A549 (cell line): ENCODE measurements around the gene CGRRF1. TPM values are rescaled to one million over a fixed set of nuclear protein-coding genes. Genes with fewer than 3 reads are reported as not detected.

Experiments
- ATAC-seq, 2 experiments: fragments of 200-7000 bp in 1 of 2; fragments of >200 bp in 1 of 2; cut with Nextera tagmentation in 1 of 2; cut with Tn5 transposase in 1 of 2; 3 replicates each; pipeline versions ENCODE4 v1.8.0 to v1.9.1; 2018 to 2020; ENCODE audit warnings: mild to moderate bottlenecking in 1 of 2, moderate library complexity in 1 of 2
- CTCF ChIA-PET: fragments of 300-600 bp; sonication (Branson Sonifier 250); formaldehyde crosslinking; extraction: SDS; loops from one replicate; lab custom pipeline; 2021; ENCODE audit warnings: antibody characterized with exemption, inconsistent platforms; lab: Yijun Ruan, JAX
- POLR2A ChIA-PET: fragments of 350-600 bp; formaldehyde crosslinking; extraction: SDS; loops from one replicate; lab custom pipeline; 2021; ENCODE audit warnings: antibody characterized with exemption, inconsistent platforms; lab: Yijun Ruan, JAX
- DNase-seq, 2 experiments: peaks; one replicate each; pipeline versions ENCODE4 v3.0.0 to v3.0.0-alpha.2; 2011 to 2016; ENCODE audit warnings: low read depth in 1 of 2, low spot score in 1 of 2
- FAIRE-seq: peaks from 2 replicates; lab custom pipeline; 2011; peaks lifted over from hg19 to GRCh38; lab: Jason Lieb, UNC
- H3K27ac ChIP-seq, 2 experiments: fragments of >200 bp; sonication (Bioruptor Twin); formaldehyde crosslinking; 3 replicates each; pipeline ENCODE4 v1.5.1; 2016 to 2017
- H3K4me1 ChIP-seq: fragments of >200 bp; sonication (Bioruptor Twin); formaldehyde crosslinking; 3 replicates; pipeline ENCODE4 v1.6.1; 2016
- H3K4me2 ChIP-seq: fragments of >200 bp; sonication (Bioruptor Twin); formaldehyde crosslinking; 3 replicates; pipeline ENCODE4 v1.6.1; 2016
- H3K4me3 ChIP-seq: fragments of >200 bp; sonication (Bioruptor Twin); formaldehyde crosslinking; 3 replicates; pipeline ENCODE4 v1.5.1; 2016
- H3K9me3 ChIP-seq: fragments of >200 bp; sonication (Bioruptor Twin); formaldehyde crosslinking; 3 replicates; pipeline ENCODE4 v1.6.1; 2016
- BCL3 ChIP-seq: fragments of >200 bp; sonication (Bioruptor Twin); formaldehyde crosslinking; IDR thresholded peaks from 3 replicates; pipeline ENCODE4 v1.6.1; 2016
- CBX2 ChIP-seq: fragments of 200-600 bp; sonication (generic); IDR thresholded peaks from 2 replicates; pipeline ENCODE4 v1.6.1; 2016; ENCODE audit warnings: low read depth, mild to moderate bottlenecking, borderline replicate concordance
- CEBPB ChIP-seq, 2 experiments: fragments of >200 bp in 1 of 2; sonication (Bioruptor Twin) in 1 of 2; formaldehyde crosslinking in 1 of 2; IDR thresholded peaks; 2 replicates each; pipeline ENCODE4 v1.6.1; 2012 to 2016
- CHD2 ChIP-seq: fragments of 150-350 bp; IDR thresholded peaks from 2 replicates; pipeline ENCODE4 v1.6.1; 2014; ENCODE audit warnings: low read length; ENCODE audit not compliant: partially characterized antibody
- EHMT2 ChIP-seq: fragments of 200-600 bp; sonication (generic); IDR thresholded peaks from 2 replicates; pipeline ENCODE4 v1.6.1; 2016; ENCODE audit warnings: antibody characterized with exemption, low read depth, mild to moderate bottlenecking, moderate library complexity
- EP300 ChIP-seq, 2 experiments: fragments of >200 bp; sonication (Bioruptor Twin); formaldehyde crosslinking; IDR thresholded peaks; 2 replicates in 1 of 2; 3 replicates in 1 of 2; pipeline ENCODE4 v1.6.1; 2016 to 2017
- HES2 ChIP-seq: fragments of >200 bp; sonication (Bioruptor Twin); formaldehyde crosslinking; IDR thresholded peaks from 2 replicates; pipeline ENCODE4 v1.6.1; 2016
- HEYL ChIP-seq: fragments of 250-450 bp; sonication (Bioruptor Pico); IDR thresholded peaks from 2 replicates; pipeline ENCODE4 v1.8.0; 2021; ENCODE audit warnings: mild to moderate bottlenecking, moderate library complexity
- HOXB13 ChIP-seq: fragments of 250-450 bp; sonication (Bioruptor Pico); IDR thresholded peaks from 2 replicates; pipeline ENCODE4 v1.5.0; 2020; ENCODE audit warnings: low read depth, mild to moderate bottlenecking, moderate library complexity
- HOXB5 ChIP-seq: fragments of 250-450 bp; sonication (Bioruptor Pico); IDR thresholded peaks from 2 replicates; pipeline ENCODE4 v1.5.0; 2020; ENCODE audit warnings: mild to moderate bottlenecking, moderate library complexity
- JUN ChIP-seq, 2 experiments: fragments of >200 bp; sonication (Bioruptor Twin); formaldehyde crosslinking; IDR thresholded peaks; 2 replicates in 1 of 2; 3 replicates in 1 of 2; pipeline ENCODE4 v1.6.1; 2016 to 2017
- POLR2AphosphoS2 ChIP-seq: conservative IDR thresholded peaks from 2 replicates; pipeline ENCODE4 v1.6.1; 2012; ENCODE audit warnings: low read length, improper control_type of control experiment, inconsistent platforms
- RAD21 ChIP-seq, 2 experiments: fragments of >200 bp in 1 of 2; sonication (Bioruptor Twin) in 1 of 2; formaldehyde crosslinking in 1 of 2; IDR thresholded peaks in 1 of 2; conservative IDR thresholded peaks in 1 of 2; 2 replicates in 1 of 2; 3 replicates in 1 of 2; pipeline ENCODE4 v1.6.1; 2012 to 2018; ENCODE audit warnings: inconsistent platforms in 1 of 2
- RCOR1 ChIP-seq: fragments of 150-350 bp; IDR thresholded peaks from 2 replicates; pipeline ENCODE4 v1.6.1; 2014; ENCODE audit warnings: antibody characterized with exemption, low read length, low read depth
- SMC3 ChIP-seq: fragments of >200 bp; sonication (Bioruptor Twin); formaldehyde crosslinking; IDR thresholded peaks from 3 replicates; pipeline ENCODE4 v1.6.1; 2018; ENCODE audit warnings: inconsistent platforms
- USF2 ChIP-seq: fragments of 450-650 bp; IDR thresholded peaks from 2 replicates; pipeline ENCODE4 v1.6.1; 2014; ENCODE audit warnings: antibody characterized with exemption
- ZSCAN20 ChIP-seq: fragments of 250-450 bp; sonication (Bioruptor Pico); IDR thresholded peaks from 2 replicates; pipeline ENCODE4 v1.8.0; 2022; ENCODE audit warnings: mild to moderate bottlenecking, moderate library complexity
- WGBS: methylation state at CpG from one replicate; pipeline ENCODE4 v1.1.6; 2017; ENCODE audit errors: missing lambda C conversion rate; 5-methylcytosine and 5-hydroxymethylcytosine counted together
- polyA plus RNA-seq, 4 experiments: library from polyadenylated mRNA; depleted of rRNA in 3 of 4; stranded (reverse); fragments of >200 nt; fragmentation: RNase III in 1 of 4; extraction: RNeasy Plus Mini Kit Qiagen cat#74134 plus additional on column Dnase treatment in 1 of 4; gene quantifications; 2 replicates in 3 of 4; 3 replicates in 1 of 4; pipeline ENCODE4 v1.2.3, GENCODE V29; 2011 to 2017
- TF ChIP-seq, protein P1 (sequence below): IDR thresholded peaks from 2 replicates; pipeline ENCODE4 v1.6.1; 2012
- TF ChIP-seq, protein P2 (sequence below): fragments of >200 bp; sonication (Bioruptor Twin); formaldehyde crosslinking; IDR thresholded peaks from 3 replicates; pipeline ENCODE4 v1.5.1; 2016
- TF ChIP-seq, protein P3 (sequence below): fragments of 150-350 bp; IDR thresholded peaks from 2 replicates; pipeline ENCODE4 v1.6.1; 2014; ENCODE audit warnings: low read depth, mild to moderate bottlenecking, low read length
- TF ChIP-seq, protein P4 (sequence below): fragments of 250-450 bp; sonication (Bioruptor Pico); IDR thresholded peaks from 2 replicates; pipeline ENCODE4 v1.5.0; 2020; ENCODE audit warnings: low read depth, mild to moderate bottlenecking, moderate library complexity

CGRRF1 gene
- polyA plus RNA-seq, 2 of the 4 experiments (the other 2 are of a cell fraction), result 15.8 to 35.4 TPM

- 0 out of 6 replicates have a peak overlapping the region, but pooled peaks of 1 of the 2 experiments have one; percentile 39 for H3K27ac ChIP-seq
- H3K4me3 ChIP-seq, result no peak overlapping the region
- DNase-seq, result peak in 1 of 2 experiments; percentile 66
- TF ChIP-seq, protein P1, sequence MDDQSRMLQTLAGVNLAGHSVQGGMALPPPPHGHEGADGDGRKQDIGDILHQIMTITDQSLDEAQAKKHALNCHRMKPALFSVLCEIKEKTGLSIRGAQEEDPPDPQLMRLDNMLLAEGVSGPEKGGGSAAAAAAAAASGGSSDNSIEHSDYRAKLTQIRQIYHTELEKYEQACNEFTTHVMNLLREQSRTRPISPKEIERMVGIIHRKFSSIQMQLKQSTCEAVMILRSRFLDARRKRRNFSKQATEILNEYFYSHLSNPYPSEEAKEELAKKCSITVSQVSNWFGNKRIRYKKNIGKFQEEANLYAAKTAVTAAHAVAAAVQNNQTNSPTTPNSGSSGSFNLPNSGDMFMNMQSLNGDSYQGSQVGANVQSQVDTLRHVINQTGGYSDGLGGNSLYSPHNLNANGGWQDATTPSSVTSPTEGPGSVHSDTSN, result no peak
- 0 out of 4 replicates have a peak, but pooled peaks of 1 of the 2 experiments have one; percentile 5 for TF ChIP-seq CEBPB (IDR thresholded peaks at IDR 0.05)
- TF ChIP-seq, protein P2, sequence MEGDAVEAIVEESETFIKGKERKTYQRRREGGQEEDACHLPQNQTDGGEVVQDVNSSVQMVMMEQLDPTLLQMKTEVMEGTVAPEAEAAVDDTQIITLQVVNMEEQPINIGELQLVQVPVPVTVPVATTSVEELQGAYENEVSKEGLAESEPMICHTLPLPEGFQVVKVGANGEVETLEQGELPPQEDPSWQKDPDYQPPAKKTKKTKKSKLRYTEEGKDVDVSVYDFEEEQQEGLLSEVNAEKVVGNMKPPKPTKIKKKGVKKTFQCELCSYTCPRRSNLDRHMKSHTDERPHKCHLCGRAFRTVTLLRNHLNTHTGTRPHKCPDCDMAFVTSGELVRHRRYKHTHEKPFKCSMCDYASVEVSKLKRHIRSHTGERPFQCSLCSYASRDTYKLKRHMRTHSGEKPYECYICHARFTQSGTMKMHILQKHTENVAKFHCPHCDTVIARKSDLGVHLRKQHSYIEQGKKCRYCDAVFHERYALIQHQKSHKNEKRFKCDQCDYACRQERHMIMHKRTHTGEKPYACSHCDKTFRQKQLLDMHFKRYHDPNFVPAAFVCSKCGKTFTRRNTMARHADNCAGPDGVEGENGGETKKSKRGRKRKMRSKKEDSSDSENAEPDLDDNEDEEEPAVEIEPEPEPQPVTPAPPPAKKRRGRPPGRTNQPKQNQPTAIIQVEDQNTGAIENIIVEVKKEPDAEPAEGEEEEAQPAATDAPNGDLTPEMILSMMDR, result peak; percentile 46
- peak; percentile 39 to 54; a peak in 4 of 5 replicates for TF ChIP-seq RAD21 (conservative IDR thresholded peaks at IDR 0.05 in 1 of 2, IDR thresholded peaks at IDR 0.05 in 1 of 2)
- peak; percentile 27; the same call in 1 of the 3 replicates for TF ChIP-seq SMC3
- no peak for TF ChIP-seq CBX2
- TF ChIP-seq, all 56 proteins: peak for 4
- ATAC-seq (peak; percentile 80 to 89), FAIRE-seq (peak; percentile 83)
- WGBS, result 56% methylated on average over 3 of the region's 3 CpGs
- CTCF ChIA-PET, result interaction anchor here (0.7 to 4.0 kb wide), 7 partner anchors 10 to 303 kb away, joined by 3 to 15 read pairs (median 5); no protein-coding TSS in a partner anchor
- Histone ChIP-seq H3K4me2 (no peak overlapping the region), H3K4me1 (no peaks in the 10 kb centered on the region), H3K9me3 (no peaks in the 10 kb centered on the region)
- POLR2A ChIA-PET, result no interaction called here
These were observed 6.2 kb upstream of the CGRRF1 start for GRCh38 chr14:54503486-54503885.

DNA sequence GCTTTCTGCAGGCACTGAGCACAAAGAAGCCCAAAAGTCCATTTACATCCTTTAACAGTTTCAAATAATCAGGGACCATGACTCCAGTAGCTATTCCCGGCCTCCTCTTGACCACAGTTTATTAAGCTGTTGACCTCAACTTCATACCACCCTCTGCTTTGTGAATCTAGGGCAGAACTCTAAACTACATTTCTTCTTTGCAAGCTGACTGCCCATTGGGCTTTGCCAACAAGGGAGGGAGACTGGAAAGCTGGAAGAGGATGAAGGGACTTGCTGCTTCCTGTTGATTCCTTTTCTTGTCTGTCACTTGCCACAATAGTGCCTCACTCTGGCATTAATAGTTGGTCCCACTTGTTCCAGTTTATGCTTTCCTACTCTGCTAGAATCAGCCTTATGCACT, 2.7 kb downstream of the CGRRF1 start:
- peaks cover 14% of the 10 kb centered on the region; the same call in 1 of the 3 replicates for H3K9me3 ChIP-seq
- no peak overlapping the region for H3K27ac ChIP-seq
- CTCF ChIA-PET, result interaction anchor here (1.0 kb wide), 1 partner anchor 24 kb away, joined by 3 read pairs; no protein-coding TSS in a partner anchor
- POLR2A ChIA-PET, result no interaction called here
- peaks cover 8% of the 10 kb centered on the region; the same call in 2 of the 3 replicates for H3K4me1 ChIP-seq
- no peak overlapping the region for H3K4me2 ChIP-seq
- no peak overlapping the region for H3K4me3 ChIP-seq
- WGBS, result 88% methylated on average over 1 of the region's 1 CpG
- no peak for DNase-seq
- no peak for TF ChIP-seq CHD2
- TF ChIP-seq BCL3, result no peak
- no peak for TF ChIP-seq HOXB13 (CRISPR knock-in tag)
- TF ChIP-seq, protein P3, sequence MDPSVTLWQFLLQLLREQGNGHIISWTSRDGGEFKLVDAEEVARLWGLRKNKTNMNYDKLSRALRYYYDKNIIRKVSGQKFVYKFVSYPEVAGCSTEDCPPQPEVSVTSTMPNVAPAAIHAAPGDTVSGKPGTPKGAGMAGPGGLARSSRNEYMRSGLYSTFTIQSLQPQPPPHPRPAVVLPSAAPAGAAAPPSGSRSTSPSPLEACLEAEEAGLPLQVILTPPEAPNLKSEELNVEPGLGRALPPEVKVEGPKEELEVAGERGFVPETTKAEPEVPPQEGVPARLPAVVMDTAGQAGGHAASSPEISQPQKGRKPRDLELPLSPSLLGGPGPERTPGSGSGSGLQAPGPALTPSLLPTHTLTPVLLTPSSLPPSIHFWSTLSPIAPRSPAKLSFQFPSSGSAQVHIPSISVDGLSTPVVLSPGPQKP, result no peak
- no peak for FAIRE-seq
- no peak for ATAC-seq

- ChIA-PET POLR2A (no interaction called here), CTCF (no interaction called here)
- ATAC-seq (no peak), FAIRE-seq (no peak), DNase-seq (no peak)
- no peak overlapping the region for H3K4me3 ChIP-seq
- 21% methylated on average over 1 of the region's 1 CpG for WGBS
- H3K4me1 ChIP-seq, result peaks cover 6% of the 10 kb centered on the region; the same call in 2 of the 3 replicates
- peaks cover 14% of the 10 kb centered on the region; the same call in 1 of the 3 replicates for H3K9me3 ChIP-seq
- no peak overlapping the region for H3K27ac ChIP-seq
- H3K4me2 ChIP-seq, result no peak overlapping the region
- TF ChIP-seq EP300 (IDR thresholded peaks at IDR 0.05) (no peak), HES2 (no peak), EHMT2 (no peak), POLR2AphosphoS2 (no peak), CEBPB (IDR thresholded peaks at IDR 0.05) (no peak), HOXB5 (CRISPR knock-in tag) (no peak), HOXB13 (CRISPR knock-in tag) (no peak), USF2 (no peak), ZSCAN20 (CRISPR knock-in tag) (no peak), RCOR1 (no peak), JUN (IDR thresholded peaks at IDR 0.05) (no peak), BCL3 (no peak), HEYL (CRISPR knock-in tag) (no peak)
- TF ChIP-seq, protein P3, result no peak
- TF ChIP-seq, protein P4, sequence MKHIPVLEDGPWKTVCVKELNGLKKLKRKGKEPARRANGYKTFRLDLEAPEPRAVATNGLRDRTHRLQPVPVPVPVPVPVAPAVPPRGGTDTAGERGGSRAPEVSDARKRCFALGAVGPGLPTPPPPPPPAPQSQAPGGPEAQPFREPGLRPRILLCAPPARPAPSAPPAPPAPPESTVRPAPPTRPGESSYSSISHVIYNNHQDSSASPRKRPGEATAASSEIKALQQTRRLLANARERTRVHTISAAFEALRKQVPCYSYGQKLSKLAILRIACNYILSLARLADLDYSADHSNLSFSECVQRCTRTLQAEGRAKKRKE, result no peak
These were observed 6.0 kb downstream of the CGRRF1 start for GRCh38 chr14:54515670-54516069.
